Effector CD4-positive, alpha-beta T cell (primary cell): Measurements from ENCODE around the gene ASCL4. TPM values are rescaled to one million over a fixed set of nuclear protein-coding genes. Genes with fewer than 3 reads are reported as not detected.
A peak's percentile ranks its signal among the peaks of the same experiment; 100 is the strongest.
"Not testable (repeated sequence)": the region's sequence is repeated elsewhere in the genome, so short reads cannot be mapped to it uniquely, and the experiment has no call there.

Source experiments
- DNase-seq: peaks from one replicate; pipeline ENCODE4 v3.0.0-alpha.2; 2020
- total RNA-seq: gene quantifications from one replicate; lab custom pipeline; 2026; lab: John Stamatoyannopoulos, UW

The ASCL4 gene, protein sequence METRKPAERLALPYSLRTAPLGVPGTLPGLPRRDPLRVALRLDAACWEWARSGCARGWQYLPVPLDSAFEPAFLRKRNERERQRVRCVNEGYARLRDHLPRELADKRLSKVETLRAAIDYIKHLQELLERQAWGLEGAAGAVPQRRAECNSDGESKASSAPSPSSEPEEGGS
- not detected for total RNA-seq

- no peak for DNase-seq
Observed at GRCh38 chr12:107774349-107775029, at the start of gene ASCL4. Gene ASCL4, plus strand, starts transcription at chr12:107774704. Its CDS starts 515 bp downstream, at chr12:107775219.

GRCh38 chr12:107727327-107727726 lies 47.2 kb upstream of the ASCL4 start:
- not testable (repeated sequence) for DNase-seq

DNA sequence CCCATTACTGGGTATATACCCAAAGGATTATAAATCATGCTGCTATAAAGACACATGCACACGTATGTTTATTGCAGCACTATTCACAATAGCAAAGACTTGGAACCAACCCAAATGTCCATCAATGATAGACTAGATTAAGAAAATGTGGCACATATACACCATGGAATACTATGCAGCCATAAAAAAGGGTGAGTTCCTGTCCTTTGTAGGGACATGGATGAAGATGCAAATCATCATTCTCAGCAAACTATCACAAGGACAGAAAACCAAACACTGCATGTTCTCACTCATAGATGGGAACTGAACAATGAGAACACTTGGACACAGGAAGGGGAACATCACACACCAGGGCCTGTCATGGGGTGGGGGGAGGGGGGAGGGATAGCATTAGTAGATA lies 46.8 kb upstream of the ASCL4 start:
- not testable (repeated sequence) for DNase-seq

- no peak for DNase-seq
Observed at GRCh38 chr12:107730618-107731341, 43.7 kb upstream of the ASCL4 start.

GRCh38 chr12:107731366-107731765 lies 43.1 kb upstream of the ASCL4 start:
- DNase-seq: no peak

- DNase-seq: no peak
Observed at GRCh38 chr12:107732365-107732764, 42.1 kb upstream of the ASCL4 start.

GRCh38 chr12:107734139-107734538 lies 40.4 kb upstream of the ASCL4 start:
- no peak for DNase-seq

DNA sequence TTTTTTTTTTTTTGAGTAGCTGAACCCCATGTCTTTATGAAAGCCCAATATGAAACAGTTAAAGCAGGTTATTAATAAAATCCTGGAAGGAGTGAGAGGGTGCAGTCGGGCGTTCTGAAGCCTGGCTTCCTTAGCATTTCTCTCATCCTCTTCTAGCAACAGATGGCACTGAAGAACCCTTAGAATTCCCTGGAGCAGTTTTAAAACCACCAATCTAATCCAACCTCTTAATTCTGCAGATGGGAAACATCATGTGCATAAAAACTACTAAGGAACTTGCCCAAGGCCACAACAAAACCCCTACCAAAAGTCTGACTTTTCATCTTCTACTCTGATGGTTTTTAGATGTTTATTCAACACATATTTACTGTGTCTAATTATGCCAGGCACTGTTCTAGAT lies 38.7 kb upstream of the ASCL4 start:
- DNase-seq: no peak

DNA sequence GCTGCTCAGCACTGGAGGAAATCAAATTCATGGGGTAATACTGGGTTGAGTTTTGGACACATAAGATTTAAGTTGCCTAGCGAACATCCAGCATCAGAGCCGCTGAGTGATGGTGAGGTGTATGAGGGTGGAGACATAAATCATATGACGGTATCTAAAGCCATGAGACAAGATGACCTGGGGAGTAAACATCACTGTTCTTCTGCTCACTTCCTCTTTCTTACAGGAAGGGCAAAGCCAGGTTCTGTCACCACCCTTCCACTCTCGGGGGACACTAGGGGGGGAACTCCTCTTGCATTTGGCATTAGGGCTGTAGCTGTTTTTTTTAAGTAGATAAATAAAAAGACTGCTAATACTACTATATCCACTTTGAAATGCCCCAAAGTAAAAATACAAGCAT lies 37.6 kb upstream of the ASCL4 start:
- no peak for DNase-seq

- no peak for DNase-seq
Observed at GRCh38 chr12:107748472-107748871, 26.0 kb upstream of the ASCL4 start.

DNA sequence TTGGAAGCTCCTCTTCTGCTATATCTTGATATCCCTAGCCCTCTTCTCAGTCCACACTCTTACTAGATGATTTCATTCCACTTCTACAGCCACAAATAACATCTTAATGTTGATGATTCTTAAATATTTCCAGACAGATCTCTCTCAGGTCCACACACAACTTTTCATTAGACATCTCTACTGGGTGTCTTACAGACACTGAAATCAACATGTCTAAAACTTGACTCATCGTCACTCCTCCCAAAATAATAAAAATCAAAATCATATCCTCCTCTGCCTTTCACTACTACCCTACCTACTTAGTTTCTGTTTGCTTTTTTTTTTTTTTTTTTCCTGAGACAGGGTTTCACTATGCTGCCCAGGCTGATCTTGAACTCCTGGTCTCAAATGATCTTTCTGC lies 25.4 kb upstream of the ASCL4 start:
- DNase-seq: no peak

- no peak for DNase-seq
Observed at GRCh38 chr12:107759410-107759809, 15.1 kb upstream of the ASCL4 start.

GRCh38 chr12:107760207-107760808 lies 14.2 kb upstream of the ASCL4 start:
- no peak for DNase-seq

DNA sequence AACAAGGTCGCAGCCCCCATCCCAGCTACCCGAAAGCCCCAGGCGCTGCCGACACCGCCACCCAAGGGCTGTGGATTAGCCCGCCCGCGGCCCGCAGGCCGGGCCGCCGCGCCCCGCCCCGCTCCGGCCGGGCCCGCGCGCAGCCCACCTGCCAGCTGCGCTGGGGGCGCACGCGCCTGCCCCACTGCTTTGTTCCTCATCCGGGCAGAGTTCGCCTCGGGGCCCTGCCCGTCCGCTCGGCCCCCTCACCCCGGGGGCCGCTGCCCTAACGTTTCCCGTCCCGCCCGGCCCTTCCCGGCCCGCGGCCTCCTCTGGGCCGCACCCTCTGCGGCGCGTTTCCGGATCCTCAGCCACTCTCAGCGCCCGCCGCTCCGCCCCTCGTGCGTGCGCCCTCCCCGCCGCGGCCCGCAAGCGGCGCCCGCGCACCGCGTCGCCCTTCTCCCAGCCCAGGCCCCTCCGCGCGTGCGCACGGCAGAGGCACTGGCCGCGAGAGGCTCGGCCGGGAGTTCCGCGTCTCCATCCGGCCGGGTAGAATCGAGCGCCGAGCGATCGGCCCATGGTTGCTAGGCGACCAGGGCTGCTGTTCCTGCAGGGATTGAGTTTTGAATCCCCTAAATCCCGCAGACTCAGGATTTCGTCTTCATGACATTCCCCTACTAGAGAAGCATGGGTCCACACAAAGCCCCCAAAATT lies 13.5 kb upstream of the ASCL4 start, which contains the start of gene PRDM4:
TSS of gene PRDM4 (minus strand) at position 329 of the 693 bp plus-strand sequence. CDS start 622 bp downstream, outside the sequence.
- DNase-seq: peak; percentile 84

GRCh38 chr12:107761502-107761904 lies 13.0 kb upstream of the ASCL4 start:
- no peak for DNase-seq

DNA sequence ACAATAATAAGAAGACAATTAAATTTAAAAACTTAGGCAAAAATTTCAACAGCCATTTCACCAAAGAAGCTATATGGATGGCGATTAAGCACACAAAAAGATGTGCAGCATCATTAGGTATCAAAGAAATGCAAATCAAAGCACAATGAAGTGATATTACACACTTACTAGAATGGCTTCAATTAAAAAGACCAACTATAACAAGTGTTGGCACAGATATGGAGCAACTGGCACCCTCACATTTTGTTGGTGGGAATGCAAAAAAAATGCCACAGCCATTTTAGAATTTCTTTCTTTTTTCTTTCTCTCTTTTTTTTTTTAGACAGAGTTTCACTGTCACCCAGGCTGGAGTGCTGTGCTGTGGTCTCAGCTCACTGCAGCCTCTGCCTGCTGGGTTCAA lies 11.6 kb upstream of the ASCL4 start:
- DNase-seq: no peak

GRCh38 chr12:107764626-107765025 lies 9.9 kb upstream of the ASCL4 start:
- DNase-seq: no peak

DNA sequence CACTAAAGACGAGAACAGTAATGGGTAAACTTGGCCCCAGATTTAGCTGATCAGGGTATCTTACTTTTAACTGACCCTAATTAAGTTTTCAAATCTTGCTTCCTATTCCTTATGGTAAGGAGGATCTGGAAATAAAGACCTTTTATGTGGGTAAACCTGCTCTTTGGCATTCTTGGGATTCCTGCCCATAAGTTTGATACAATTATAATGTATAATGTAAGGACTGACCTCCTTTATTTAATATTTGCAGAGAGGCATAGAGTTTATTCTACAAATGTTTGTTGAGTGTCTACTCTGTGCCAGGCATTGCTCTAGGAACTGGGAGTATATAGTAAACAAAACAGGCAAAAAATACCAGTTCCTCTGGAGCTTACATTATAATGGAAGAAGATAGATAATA lies 9.2 kb upstream of the ASCL4 start:
- no peak for DNase-seq

DNA sequence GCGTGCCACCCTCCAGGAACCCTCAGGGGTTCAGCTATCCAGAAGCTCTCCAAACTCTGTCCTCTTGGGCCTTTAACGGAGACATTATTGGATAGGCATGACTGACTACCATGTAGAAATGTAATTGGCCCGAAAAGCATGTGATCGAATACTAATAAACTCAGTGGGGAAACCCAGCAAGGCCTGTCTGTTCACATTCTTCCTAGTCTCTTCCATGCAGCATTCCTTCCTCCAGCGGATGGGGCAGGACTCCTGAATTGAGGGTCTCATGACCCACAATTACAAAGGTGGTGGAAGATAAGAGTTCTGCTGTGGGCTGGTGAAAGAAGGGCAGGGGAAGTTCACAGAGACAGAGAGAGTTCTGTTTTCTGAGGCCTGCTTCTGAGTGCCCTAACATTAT lies 7.0 kb upstream of the ASCL4 start:
- no peak for DNase-seq

DNA sequence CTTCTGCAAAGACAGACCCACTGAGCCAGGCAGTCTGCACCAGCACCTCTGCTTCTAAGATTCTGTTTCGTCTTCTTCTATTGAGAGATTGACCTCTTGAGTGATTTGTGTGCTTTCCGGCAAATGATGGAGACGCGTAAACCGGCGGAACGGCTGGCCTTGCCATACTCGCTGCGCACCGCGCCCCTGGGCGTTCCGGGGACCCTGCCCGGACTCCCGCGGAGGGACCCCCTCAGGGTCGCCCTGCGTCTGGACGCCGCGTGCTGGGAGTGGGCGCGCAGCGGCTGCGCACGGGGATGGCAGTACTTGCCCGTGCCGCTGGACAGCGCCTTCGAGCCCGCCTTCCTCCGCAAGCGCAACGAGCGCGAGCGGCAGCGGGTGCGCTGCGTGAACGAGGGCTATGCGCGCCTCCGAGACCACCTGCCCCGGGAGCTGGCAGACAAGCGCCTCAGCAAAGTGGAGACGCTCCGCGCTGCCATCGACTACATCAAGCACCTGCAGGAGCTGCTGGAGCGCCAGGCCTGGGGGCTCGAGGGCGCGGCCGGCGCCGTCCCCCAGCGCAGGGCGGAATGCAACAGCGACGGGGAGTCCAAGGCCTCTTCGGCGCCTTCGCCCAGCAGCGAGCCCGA lies 703 bp downstream of the ASCL4 start:
- DNase-seq: no peak

DNA sequence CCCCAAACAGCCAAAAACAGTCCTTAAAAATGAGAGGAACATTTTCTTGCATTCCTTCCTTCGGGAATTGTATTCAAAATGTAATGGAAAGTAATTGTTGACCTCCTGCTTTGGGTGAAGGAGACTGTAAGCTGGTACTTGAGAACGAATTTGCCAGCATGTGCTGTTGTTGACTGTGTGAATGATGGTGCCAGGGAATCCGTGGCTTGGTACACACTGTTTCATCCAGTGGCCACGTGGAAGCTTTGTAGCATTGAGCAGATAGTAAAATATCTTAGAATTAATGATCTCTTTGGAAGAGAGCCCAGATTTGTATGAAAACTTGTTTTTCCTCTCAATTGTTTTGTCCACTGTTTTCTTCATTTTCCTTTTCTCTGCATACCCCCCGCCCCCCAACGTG lies 1.7 kb downstream of the ASCL4 start:
- no peak for DNase-seq

DNA sequence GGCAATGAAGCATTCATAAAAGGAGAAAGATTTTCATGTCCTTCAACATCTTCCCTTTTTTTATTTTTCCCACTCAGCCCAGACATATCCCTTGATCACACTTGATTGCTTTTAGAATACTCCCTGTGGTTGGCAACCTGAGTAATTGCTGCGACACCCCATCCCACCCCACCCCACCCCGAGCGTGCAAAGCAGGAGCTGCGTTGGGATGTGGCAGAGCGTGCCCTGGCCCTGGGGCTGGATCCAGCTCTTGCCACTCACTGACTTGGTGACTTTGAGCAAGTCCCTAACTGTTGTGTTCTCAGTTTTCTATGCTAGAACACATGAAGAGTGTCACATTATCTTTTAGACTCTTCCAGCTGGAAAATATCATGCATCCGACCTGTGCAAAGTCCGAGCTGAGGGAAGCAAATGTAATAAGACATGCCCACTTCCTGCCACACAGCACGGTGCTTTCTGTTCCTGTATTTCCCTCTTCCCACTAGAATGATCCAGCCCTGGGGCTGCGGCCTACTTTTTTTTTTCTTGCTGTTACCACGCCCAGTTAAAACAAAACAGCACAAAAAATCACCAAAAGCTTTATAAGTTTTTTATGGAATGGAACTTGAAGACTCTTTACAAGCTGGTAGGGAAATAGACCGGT lies 4.0 kb downstream of the ASCL4 start:
- no peak for DNase-seq
